Sciatic nerve (tissue), 2 donors: Measurements from ENCODE around the gene KANSL1L. TPM values are rescaled to one million over a fixed set of nuclear protein-coding genes. Genes with fewer than 3 reads are reported as not detected.
"Not testable (repeated sequence)": the region's sequence is repeated elsewhere in the genome, so short reads cannot be mapped to it uniquely, and the experiment has no call there.

Experiments used
- ATAC-seq: fragments of 200-7000 bp; cut with Tn5 transposase; one replicate; pipeline ENCODE4 v1.9.1; 2020; ENCODE audit warnings: mild to moderate bottlenecking, moderate library complexity
- DNase-seq: peaks from one replicate; pipeline ENCODE4 v3.0.0-alpha.2; 2020; ENCODE audit warnings: low spot score
- intact Hi-C: fragments of 100-400 bp; cut with DNase I; formaldehyde crosslinking; loops from one replicate; pipeline ENCODE4 v1.14.2; 2022
- total RNA-seq: library from RNA; stranded (reverse); fragmentation: NEBNext Ultra II Directional; extraction: Animal tissue kit (Norgen Biotek cat#: 25700); gene quantifications from one replicate; pipeline ENCODE4 v1.2.1, GENCODE V29; 2021
- donor health status: DM: no; HTN: no; CAD: no.
- donor health status: DM: no; HTN: no; CAD: no.

The KANSL1L gene
- total RNA-seq: 55.9 TPM

GRCh38 chr2:210171309-210172218 is at the start of gene KANSL1L:
KANSL1L (minus strand) TSS chr2:210171409; CDS start chr2:210154582, 16,827 bp downstream.
- DNase-seq (peak; percentile 100), ATAC-seq (peak; percentile 94)
- intact Hi-C loops: no loop called here

- ATAC-seq (peak; percentile 32), DNase-seq (no peak)
These were observed 43.9 kb upstream of the KANSL1L start for GRCh38 chr2:210215120-210215519.

GRCh38 chr2:210210185-210210584 is 39.0 kb upstream of the KANSL1L start:
- DNase-seq (no peak), ATAC-seq (no peak)
- intact Hi-C loops: no loop called here

More at GRCh38 chr2:210215120-210215519, 43.9 kb upstream of the KANSL1L start:
- intact Hi-C loops: no loop called here

- DNase-seq (no peak), ATAC-seq (no peak)
- intact Hi-C loops: no loop called here
These were observed 36.7 kb upstream of the KANSL1L start for GRCh38 chr2:210207929-210208328.

GRCh38 chr2:210203558-210203957 is 32.3 kb upstream of the KANSL1L start:
- intact Hi-C loops: no loop called here
- ATAC-seq (no peak), DNase-seq (no peak)

- DNase-seq (no peak), ATAC-seq (no peak)
- intact Hi-C loops: no loop called here
These were observed 31.9 kb upstream of the KANSL1L start for GRCh38 chr2:210203147-210203546.

GRCh38 chr2:210199854-210200253 is 28.6 kb upstream of the KANSL1L start:
- intact Hi-C loops: loop anchor here (10.0 kb wide), 1 partner anchor 225 kb away; no protein-coding TSS in a partner anchor
- no peak for ATAC-seq
- DNase-seq: no peak

GRCh38 chr2:210199186-210199765 is 28.1 kb upstream of the KANSL1L start:
- no peak for DNase-seq
- no peak for ATAC-seq
- intact Hi-C loops: loop anchor here (10.0 kb wide), 1 partner anchor 224 kb away; no protein-coding TSS in a partner anchor

- DNase-seq: no peak
- intact Hi-C loops: loop anchor here (10.0 kb wide), 1 partner anchor 224 kb away; no protein-coding TSS in a partner anchor
- no peak for ATAC-seq
These were observed 27.1 kb upstream of the KANSL1L start for GRCh38 chr2:210198326-210198725.

GRCh38 chr2:210197720-210198119 is 26.5 kb upstream of the KANSL1L start:
- intact Hi-C loops: loop anchor here (10.0 kb wide), 1 partner anchor 223 kb away; no protein-coding TSS in a partner anchor
- ATAC-seq (no peak), DNase-seq (no peak)

- intact Hi-C loops: loop anchor here (10.0 kb wide), 1 partner anchor 220 kb away; no protein-coding TSS in a partner anchor
- DNase-seq (no peak), ATAC-seq (no peak)
These were observed 24.1 kb upstream of the KANSL1L start for GRCh38 chr2:210195101-210195852.

- intact Hi-C loops: loop anchor here (10.0 kb wide), 1 partner anchor 216 kb away; no protein-coding TSS in a partner anchor
- DNase-seq (no peak), ATAC-seq (no peak)
These were observed 19.1 kb upstream of the KANSL1L start for GRCh38 chr2:210190345-210190744.

- intact Hi-C loops: loop anchor here (10.0 kb wide), 1 partner anchor 215 kb away; no protein-coding TSS in a partner anchor
- no peak for ATAC-seq
- no peak for DNase-seq
These were observed 18.4 kb upstream of the KANSL1L start for GRCh38 chr2:210189452-210190138.

GRCh38 chr2:210188755-210189154 is 17.5 kb upstream of the KANSL1L start:
- no peak for ATAC-seq
- intact Hi-C loops: no loop called here
- DNase-seq: no peak

GRCh38 chr2:210188190-210188589 is 17.0 kb upstream of the KANSL1L start:
- ATAC-seq (no peak), DNase-seq (no peak)
- intact Hi-C loops: no loop called here

- DNase-seq, intact Hi-C loops, ATAC-seq: not testable (repeated sequence)
These were observed 12.7 kb upstream of the KANSL1L start for GRCh38 chr2:210183936-210184335.

GRCh38 chr2:210181606-210182088 is 10.4 kb upstream of the KANSL1L start:
- DNase-seq, ATAC-seq, intact Hi-C loops: not testable (repeated sequence)

GRCh38 chr2:210181033-210181605 is 9.9 kb upstream of the KANSL1L start:
- ATAC-seq, DNase-seq, intact Hi-C loops: not testable (repeated sequence)
